Endodermal cell (in vitro differentiated cells): Measurements from ENCODE around the gene MGAT5B. TPM values are rescaled to one million over a fixed set of nuclear protein-coding genes. Genes with fewer than 3 reads are reported as not detected.

Experiments
- DNase-seq: peaks from one replicate; pipeline ENCODE4 v3.0.0-alpha.2; 2017
- H3K27ac ChIP-seq: 2 replicates; pipeline ENCODE4 v1.5.1; 2013; ENCODE audit warnings: mild to moderate bottlenecking, low read depth, low read length, moderate library complexity
- H3K27me3 ChIP-seq: 2 replicates; pipeline ENCODE4 v1.6.1; 2013; ENCODE audit warnings: mild to moderate bottlenecking, low read length, moderate library complexity; ENCODE audit not compliant: insufficient read depth, control insufficient read depth, poor library complexity, severe bottlenecking
- H3K36me3 ChIP-seq: 2 replicates; pipeline ENCODE4 v1.7.0; 2013; ENCODE audit warnings: mild to moderate bottlenecking, low read length, moderate library complexity; ENCODE audit not compliant: control insufficient read depth, insufficient read depth
- H3K4me1 ChIP-seq: one replicate; pipeline ENCODE4 v1.7.0; 2013; ENCODE audit warnings: low read length; ENCODE audit not compliant: control insufficient read depth, insufficient read depth
- H3K4me3 ChIP-seq: 2 replicates; pipeline ENCODE4 v1.5.1; 2013; ENCODE audit warnings: mild to moderate bottlenecking, low read length, moderate library complexity
- H3K9ac ChIP-seq: 2 replicates; pipeline ENCODE4 v1.6.1; 2013; ENCODE audit warnings: mild to moderate bottlenecking, low read length, moderate library complexity; ENCODE audit not compliant: poor library complexity, severe bottlenecking; ENCODE audit errors: extremely low read depth
- H3K9me3 ChIP-seq: 2 replicates; pipeline ENCODE4 v1.6.1; 2013; ENCODE audit warnings: mild to moderate bottlenecking, low read length, moderate library complexity; ENCODE audit not compliant: control insufficient read depth
- H3K27ac Mint-ChIP-seq: 2 replicates; pipeline ENCODE4 v1.8.0; 2020; ENCODE audit warnings: mixed read lengths
- H3K27me3 Mint-ChIP-seq: 2 replicates; pipeline ENCODE4 v1.8.0; 2021; ENCODE audit warnings: mild to moderate bottlenecking, mixed read lengths; ENCODE audit not compliant: insufficient read depth
- H3K36me3 Mint-ChIP-seq: 2 replicates; pipeline ENCODE4 v1.8.0; 2020; ENCODE audit warnings: low read depth, mixed read lengths
- H3K4me1 Mint-ChIP-seq: 2 replicates; pipeline ENCODE4 v1.8.0; 2020; ENCODE audit warnings: mixed read lengths
- H3K4me3 Mint-ChIP-seq: 2 replicates; pipeline ENCODE4 v1.8.0; 2020; ENCODE audit warnings: mild to moderate bottlenecking, moderate library complexity, mixed read lengths
- H3K9me3 Mint-ChIP-seq: 2 replicates; pipeline ENCODE4 v1.8.0; 2020; ENCODE audit warnings: mild to moderate bottlenecking, mixed read lengths
- WGBS, 2 experiments: methylation state at CpG; one replicate each; pipeline versions ENCODE4 v1.1.5 to v1.1.7; 2013; ENCODE audit warnings: missing lambda C conversion rate in 2 of 2, mixed read lengths in 1 of 2; ENCODE audit not compliant: insufficient coverage in 1 of 2, insufficient read length in 1 of 2; 5-methylcytosine and 5-hydroxymethylcytosine counted together
- total RNA-seq, 2 donors: library from RNA; stranded (reverse); fragmentation: NEBNext Ultra II Directional in 1 of 2; extraction: Animal tissue kit (Norgen Biotek cat#: 25700) in 1 of 2; gene quantifications; 2 replicates in 1 of 2; 3 replicates in 1 of 2; pipeline ENCODE4 v1.2.1, GENCODE V29; 2021
- TF ChIP-seq, protein P1 (sequence below): fragments of 200-600 bp; sonication (generic); conservative IDR thresholded peaks from 2 replicates; pipeline ENCODE4 v1.5.0; 2021; ENCODE audit warnings: antibody characterized with exemption, mild to moderate bottlenecking

Gene MGAT5B
- total RNA-seq, 2 donors from 2014 or later, result 2.9 to 3.3 TPM

DNA sequence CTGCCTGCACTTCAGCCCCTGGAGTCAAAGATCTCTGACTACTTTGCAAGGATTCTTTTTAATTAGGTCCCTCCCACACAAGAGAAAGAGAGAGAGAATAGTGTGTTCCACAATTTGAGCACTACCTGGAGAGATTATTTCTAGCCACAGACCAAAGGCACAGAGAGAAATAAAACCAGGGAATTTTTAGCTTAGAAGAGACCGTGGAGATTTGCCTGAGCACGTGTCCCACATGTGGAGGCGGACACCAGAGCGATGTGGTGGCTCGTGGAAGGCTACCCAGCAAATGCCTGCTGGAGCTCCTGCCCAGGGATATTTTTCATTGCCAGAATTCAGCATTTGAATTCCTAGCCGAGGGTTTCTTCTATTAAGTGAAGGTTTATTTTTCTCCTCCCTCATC lies 50.6 kb downstream of the MGAT5B start:
- no peaks in the 10 kb centered on the region for H3K9me3 Mint-ChIP-seq
- H3K27me3 Mint-ChIP-seq, result peaks cover 56% of the 10 kb centered on the region
- H3K27ac Mint-ChIP-seq, result no peak overlapping the region
- Histone ChIP-seq H3K36me3 (no peaks in the 10 kb centered on the region), H3K9ac (no peak overlapping the region), H3K4me3 (no peak overlapping the region), H3K27me3 (peaks cover 20% of the 10 kb centered on the region), H3K27ac (no peak overlapping the region), H3K4me1 (no peaks in the 10 kb centered on the region), H3K9me3 (no peaks in the 10 kb centered on the region)
- WGBS, 2 experiments, result 85 to 91% methylated on average over 5 to 6 of the region's 6 CpGs
- H3K4me3 Mint-ChIP-seq, result no peak overlapping the region
- H3K4me1 Mint-ChIP-seq, result peaks cover 14% of the 10 kb centered on the region
- DNase-seq, result no peak
- no peaks in the 10 kb centered on the region for H3K36me3 Mint-ChIP-seq
- TF ChIP-seq, protein P1, sequence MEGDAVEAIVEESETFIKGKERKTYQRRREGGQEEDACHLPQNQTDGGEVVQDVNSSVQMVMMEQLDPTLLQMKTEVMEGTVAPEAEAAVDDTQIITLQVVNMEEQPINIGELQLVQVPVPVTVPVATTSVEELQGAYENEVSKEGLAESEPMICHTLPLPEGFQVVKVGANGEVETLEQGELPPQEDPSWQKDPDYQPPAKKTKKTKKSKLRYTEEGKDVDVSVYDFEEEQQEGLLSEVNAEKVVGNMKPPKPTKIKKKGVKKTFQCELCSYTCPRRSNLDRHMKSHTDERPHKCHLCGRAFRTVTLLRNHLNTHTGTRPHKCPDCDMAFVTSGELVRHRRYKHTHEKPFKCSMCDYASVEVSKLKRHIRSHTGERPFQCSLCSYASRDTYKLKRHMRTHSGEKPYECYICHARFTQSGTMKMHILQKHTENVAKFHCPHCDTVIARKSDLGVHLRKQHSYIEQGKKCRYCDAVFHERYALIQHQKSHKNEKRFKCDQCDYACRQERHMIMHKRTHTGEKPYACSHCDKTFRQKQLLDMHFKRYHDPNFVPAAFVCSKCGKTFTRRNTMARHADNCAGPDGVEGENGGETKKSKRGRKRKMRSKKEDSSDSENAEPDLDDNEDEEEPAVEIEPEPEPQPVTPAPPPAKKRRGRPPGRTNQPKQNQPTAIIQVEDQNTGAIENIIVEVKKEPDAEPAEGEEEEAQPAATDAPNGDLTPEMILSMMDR, result no peak

GRCh38 chr17:76920364-76921139 lies 52.3 kb downstream of the MGAT5B start:
- Mint-ChIP-seq H3K27me3 (peaks cover 44% of the 10 kb centered on the region), H3K4me1 (peaks cover 10% of the 10 kb centered on the region), H3K36me3 (no peaks in the 10 kb centered on the region), H3K9me3 (no peaks in the 10 kb centered on the region), H3K27ac (no peak overlapping the region), H3K4me3 (no peak overlapping the region)
- WGBS, 2 experiments, result 79 to 82% methylated on average over 11 to 13 of the region's 13 CpGs
- Histone ChIP-seq H3K27ac (no peak overlapping the region), H3K4me1 (no peaks in the 10 kb centered on the region), H3K27me3 (peaks cover 15% of the 10 kb centered on the region), H3K4me3 (no peak overlapping the region), H3K9me3 (no peaks in the 10 kb centered on the region), H3K9ac (no peak overlapping the region), H3K36me3 (no peaks in the 10 kb centered on the region)
- DNase-seq, result peak; percentile 73
- TF ChIP-seq, protein P1, result peak; percentile 37

DNA sequence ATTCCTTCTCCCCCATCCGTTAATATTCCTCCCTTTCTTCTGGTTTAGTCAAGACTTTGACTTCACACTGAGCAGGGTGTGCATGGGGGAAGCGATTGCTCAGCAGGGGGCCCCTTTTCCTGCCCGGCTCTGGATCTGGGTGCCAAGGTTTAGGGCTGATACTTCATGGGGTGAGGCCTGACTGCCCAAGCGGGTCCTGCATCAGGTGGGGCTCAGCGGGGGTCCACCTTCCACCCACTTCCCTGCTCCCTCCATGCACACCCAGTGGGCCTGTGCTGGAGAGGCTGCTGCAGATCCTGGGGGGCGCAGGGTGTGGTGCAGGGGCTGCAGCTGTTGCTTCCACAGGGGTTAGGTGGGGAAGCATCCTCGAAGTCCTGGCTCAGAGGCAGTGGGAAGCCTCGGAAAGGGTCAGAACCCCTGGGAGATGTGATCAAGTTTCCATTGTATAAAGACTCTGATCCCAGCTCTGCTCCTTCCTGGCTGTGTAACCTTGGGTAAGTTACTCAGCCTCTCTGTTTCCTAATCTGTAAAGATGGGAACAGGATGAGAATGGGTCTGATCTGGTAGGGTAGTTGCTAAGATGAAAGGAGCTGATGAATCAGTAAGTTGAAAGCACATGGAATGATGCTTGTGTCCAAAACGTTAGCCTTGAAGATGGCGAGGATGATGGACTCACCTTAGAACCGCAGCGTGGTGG lies 53.3 kb downstream of the MGAT5B start:
- H3K36me3 ChIP-seq, result no peaks in the 10 kb centered on the region
- DNase-seq, result no peak
- H3K9me3 Mint-ChIP-seq, result no peaks in the 10 kb centered on the region
- TF ChIP-seq, protein P1, result no peak
- H3K27me3 Mint-ChIP-seq, result peaks cover 35% of the 10 kb centered on the region
- no peaks in the 10 kb centered on the region for H3K36me3 Mint-ChIP-seq
- no peaks in the 10 kb centered on the region for H3K9me3 ChIP-seq
- H3K27me3 ChIP-seq, result peaks cover 12% of the 10 kb centered on the region
- no peak overlapping the region for H3K27ac ChIP-seq
- no peak overlapping the region for H3K4me3 Mint-ChIP-seq
- H3K4me1 Mint-ChIP-seq, result peaks cover 10% of the 10 kb centered on the region
- no peak overlapping the region for H3K9ac ChIP-seq
- H3K4me1 ChIP-seq, result no peaks in the 10 kb centered on the region
- WGBS, 2 experiments, result 87 to 94% methylated on average over 6 to 12 of the region's 12 CpGs
- H3K4me3 ChIP-seq, result no peak overlapping the region
- no peak overlapping the region for H3K27ac Mint-ChIP-seq
